ENCODE data around the gene SERPINB4.
A peak's percentile ranks its signal among the peaks of the same experiment; 100 is the strongest.

The SERPINB4 gene

DNA sequence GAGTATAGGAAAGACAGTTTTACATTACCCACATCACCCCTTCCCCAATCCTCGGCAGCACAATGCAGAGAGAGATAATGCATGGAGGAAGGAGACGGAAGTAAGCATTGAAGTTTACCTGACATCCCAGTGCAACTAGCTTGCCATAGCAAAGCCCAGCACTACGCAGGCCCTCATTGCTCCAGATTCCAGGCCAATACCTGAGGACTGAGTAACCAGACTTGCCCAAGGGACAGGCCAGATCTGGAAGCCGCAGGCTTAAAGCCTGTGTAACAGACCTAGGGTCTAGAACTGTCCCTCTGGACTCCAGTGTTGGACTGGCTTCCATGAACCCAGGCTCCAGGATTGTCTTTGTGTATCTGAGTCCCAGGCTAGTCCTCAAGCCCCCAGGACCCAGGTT, 17.6 kb downstream of the SERPINB4 start:
- no peak for DNase-seq

DNA sequence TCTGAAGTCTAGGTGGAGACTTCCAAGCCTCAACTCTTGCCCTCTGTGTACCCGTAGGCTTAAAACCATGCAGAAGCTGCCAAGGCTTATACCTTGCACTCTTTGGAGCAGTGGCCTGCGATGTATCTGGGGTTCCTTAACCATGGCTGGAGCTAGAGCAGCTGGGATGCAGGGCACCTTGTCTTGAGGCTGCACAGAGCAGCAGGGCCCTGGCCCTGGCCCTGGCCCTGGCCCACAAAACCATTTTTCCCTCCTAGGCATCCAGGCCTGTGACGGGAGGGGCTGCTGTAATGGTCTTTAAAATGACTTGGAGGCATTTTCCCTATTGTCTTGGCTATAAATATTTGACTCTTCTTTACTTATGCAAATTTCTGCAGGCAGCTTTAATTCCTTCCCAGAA, 19.2 kb downstream of the SERPINB4 start:
- DNase-seq, result no peak

DNA sequence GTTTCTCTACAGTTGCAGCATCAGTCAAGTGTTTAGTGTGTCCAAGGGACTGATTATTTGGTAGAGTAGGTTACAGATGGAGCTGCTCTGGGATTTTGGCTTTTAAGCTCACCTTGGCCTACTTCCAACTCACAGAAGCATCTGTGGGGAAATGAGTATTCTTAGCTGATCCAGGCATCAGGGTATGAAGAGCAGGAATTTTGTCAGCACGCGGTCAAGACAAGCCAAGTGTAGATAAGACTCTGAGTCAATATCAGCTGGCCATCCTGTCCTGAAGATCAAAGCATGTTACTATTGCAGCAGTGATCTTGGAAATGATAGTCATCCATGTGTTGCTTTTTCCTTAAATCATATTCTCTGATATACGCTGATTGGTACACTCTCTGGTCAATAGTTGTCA, 24.4 kb downstream of the SERPINB4 start:
- no peak for DNase-seq

DNA sequence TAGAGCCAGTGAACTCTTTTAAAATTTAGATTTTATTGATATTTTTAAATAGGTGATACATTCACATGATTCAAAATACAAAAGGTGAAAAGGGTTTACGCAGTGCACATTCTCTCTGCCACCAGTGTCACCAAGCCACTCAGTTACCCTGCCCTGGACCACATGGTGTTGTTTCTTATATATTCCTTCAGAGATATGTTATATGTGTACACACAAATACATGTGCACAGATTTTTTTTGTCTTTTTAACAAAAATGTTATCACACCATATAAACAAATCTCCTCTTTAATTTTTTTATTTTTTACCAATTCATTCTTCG, 26.2 kb downstream of the SERPINB4 start:
- DNase-seq, result no peak

DNA sequence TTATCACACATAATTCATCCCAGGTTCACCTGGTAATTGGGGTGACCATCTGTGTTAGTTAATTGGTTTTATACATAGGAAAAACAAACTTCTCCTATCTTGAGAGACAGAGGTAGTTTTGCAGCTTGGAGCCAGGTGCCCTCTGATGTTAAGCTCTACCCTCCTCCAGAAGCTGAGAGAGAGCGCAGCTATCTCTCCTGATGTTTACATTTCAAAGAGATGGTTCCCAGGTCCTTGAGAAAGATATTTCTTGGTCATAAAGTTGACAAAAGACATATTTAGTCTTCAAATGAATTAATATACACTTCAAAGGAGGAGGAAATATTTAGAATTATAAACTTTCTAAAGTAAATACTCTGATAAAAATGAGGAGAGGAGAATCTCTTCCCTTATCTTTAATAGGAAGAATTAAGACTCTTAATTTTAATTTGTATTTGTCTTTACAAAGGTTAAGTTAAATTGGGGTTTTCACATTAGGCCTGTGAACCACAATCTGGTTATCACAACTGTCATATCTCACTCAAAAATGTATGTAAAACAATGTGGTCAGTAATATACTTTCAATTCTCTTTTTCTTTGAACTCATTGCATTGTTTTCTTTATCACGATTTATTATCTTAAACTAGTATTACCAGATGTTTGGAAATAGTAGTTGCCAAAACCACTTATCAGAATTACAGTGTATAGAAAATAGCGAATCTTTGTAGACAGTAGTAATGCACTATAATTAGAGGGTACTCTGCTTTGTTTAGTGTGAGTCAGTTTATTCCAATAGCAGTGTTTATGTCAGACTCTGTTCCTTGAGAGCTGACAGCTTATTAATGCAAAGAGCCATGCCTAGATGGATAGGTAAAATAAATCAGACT, 26.8 kb downstream of the SERPINB4 start:
- DNase-seq, result no peak

DNA sequence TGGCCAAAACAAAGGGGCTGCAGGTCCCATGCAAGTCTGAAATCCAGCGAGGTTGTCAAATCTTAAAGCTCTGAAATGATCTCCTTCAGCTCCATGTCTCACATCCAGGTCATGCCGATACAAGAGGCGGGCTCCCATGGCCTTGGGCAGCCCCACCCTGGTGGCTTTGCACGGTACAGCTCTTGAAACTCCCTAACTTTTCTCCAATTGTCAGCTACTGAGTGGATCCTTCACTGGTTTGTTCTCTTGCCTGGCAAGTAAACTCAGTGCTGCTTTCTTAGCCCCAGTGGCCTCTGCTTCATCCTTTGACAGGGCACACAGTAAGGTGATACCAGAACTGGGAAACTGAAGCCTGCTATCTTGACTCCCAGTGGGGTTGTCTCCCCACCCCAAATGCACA, 30.6 kb downstream of the SERPINB4 start:
- no peak for DNase-seq

DNA sequence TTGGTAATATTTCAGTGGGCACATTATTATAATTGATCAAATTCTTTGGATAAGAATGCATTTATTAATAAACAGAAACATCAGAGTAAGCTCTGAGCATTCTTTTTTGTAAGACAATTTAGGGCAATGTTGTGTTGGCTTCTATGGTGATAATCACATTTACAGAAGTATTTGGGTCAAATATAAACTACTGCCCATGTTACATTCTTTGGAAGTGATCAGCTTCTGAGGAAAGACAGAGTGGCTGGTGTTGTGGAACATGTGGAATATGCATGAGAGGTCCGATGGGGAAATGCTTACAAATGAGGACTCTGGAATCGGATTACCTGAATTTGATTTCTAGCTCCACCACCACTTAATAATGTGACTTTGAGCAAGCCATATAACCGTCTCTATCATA, 37.5 kb downstream of the SERPINB4 start:
- DNase-seq, result no peak

DNA sequence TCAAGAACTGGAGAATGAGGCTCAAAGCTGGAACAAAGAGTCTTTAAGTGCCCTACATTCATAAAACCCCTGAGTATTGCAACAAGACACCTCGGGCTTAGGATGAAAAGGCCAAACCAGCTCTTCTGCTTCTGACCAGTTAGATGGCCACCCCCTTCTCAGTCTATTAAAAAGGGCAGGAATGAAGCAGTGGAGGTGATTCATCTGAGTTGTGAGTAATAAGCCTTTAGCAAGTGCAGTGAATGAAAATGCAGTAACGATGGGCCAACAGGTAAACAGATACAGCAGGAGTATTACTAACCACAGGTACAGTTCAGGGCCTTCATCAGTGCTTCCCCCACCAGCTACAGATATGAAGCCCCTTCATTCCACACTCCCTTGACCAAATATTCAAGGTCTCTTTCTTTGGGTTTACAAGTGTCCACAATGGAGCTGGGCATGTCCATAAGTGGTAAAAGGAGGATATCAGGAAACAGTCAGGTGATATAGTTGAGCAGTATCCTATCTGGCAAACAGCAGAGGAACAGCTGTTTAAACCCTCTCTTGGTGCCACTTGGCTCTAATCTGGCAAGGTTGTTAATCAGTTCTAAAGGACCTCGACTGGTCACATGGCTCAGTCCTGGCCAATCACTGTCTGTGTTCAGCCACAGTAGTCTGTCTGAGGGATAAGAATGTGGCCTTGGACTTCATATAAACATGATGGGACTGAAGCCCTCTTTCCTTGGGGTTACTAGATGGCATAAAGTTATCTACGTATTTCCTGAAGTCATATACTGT, 39.1 kb downstream of the SERPINB4 start:
- DNase-seq, result no peak

DNA sequence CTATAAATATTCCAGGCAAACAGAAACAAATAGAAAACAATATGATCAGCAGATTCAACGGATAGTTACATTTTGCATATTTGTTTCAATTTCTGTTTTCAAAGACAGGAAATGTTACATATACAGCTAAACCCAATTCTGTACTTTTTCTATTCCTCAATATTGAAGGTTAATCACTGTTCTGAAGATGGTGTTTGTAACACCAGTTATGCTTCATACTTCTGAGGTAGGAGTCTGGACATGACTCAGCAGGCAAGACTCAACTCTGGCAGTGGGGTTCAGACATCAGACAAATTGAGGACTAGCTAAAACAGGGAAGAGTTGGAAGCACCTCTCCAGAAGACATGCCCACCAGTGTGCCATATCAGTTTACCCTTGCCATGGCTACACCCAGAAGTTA, 40.3 kb downstream of the SERPINB4 start:
- no peak for DNase-seq

DNA sequence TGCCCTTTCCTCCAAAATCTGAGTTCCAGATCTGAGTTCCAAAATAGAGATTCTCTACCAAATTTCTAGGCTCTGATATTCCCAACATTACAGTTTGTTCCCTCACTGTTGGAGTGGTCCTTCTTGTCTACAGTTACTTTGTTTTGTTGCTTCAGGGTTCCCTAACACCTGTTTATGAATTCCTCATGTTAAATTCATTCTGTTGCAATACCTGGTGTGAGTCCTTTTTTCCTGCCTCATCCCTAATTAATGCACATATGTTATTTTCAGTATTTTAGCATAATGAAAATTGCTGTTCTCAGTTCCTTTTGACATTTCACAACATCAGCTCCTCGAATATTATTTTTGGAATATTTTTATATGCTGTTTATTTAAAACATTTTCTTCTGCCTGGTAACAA, 40.7 kb downstream of the SERPINB4 start:
- no peak for DNase-seq

DNA sequence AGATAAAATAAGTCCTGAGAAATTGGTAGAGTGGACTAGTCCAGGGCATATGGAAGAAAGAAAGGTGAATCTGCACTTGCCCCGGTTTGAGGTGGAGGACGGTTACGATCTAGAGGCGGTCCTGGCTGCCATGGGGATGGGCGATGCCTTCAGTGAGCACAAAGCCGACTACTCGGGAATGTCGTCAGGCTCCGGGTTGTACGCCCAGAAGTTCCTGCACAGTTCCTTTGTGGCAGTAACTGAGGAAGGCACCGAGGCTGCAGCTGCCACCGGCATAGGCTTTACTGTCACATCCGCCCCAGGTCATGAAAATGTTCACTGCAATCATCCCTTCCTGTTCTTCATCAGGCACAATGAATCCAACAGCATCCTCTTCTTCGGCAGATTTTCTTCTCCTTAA, 47.1 kb downstream of the SERPINB4 start:
- DNase-seq, result no peak

DNA sequence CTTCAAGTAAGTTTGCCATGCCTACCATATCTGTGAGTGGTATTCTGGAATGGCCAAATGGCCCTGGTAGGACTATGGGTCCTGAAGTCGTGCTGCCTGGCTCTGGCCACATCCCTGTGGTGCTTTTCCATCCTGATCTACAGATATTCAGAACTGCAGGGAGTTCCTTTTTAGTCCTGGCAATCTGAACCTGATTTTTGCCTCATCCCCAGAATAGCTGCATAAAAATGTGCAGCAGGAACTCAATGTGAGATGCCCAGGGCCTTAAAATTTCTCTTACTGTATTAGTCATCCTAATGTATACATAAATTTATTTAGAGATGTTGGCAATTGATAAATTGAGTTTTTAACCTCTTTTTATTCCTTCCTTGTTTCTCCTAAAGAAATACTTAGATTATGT, 51.6 kb downstream of the SERPINB4 start:
- DNase-seq, result no peak

DNA sequence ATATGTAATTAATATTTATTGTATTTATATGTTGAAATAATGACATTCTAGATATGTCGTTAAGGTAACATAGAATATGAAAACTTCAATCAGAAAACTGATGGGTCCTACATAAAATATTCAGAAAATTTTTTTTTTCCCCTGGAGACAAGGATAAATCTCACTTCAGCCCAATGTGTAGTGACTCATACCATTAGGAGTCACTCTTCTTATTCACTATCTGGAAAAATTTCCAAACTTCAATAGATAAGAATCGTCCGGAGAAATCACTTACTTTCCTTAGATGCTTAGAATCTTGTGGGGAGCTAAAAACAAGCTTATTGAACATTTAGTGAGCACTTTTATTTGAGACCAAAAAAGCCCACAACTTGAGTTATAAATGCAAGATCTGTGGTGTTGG, 52.3 kb downstream of the SERPINB4 start:
- no peak for DNase-seq

DNA sequence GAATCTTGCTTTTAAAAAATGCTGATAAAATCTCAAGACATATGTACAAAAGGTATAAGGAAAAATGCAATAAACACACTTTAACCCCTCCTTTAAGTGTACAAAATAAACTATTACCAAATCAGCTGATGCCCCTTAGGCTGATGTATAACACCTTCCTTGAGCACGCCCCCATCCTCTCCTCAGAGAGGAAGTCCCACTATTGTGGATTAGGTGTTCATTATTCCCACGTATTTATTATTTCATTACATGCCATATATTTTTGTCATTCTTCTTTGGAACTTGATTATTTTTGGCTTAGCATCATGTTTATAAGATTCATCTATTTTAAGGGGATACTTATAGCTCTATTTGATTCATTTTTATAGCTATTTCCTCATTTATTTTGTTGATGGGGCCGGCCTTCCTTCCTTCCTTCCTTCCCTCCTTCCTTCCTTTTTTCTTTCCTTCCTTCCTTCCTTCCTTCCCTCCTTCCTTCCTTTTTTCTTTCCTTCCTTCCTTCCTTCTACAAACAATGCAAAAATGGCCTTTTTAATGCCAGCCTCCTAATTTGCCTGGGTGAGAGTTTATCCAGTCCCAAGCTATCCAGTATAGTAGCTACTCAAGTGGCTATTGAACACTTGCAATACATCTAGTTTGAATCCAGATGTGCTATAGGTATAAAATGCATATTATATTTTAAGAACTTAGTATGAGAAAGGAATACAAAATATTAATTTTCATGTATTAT, 52.9 kb downstream of the SERPINB4 start:
- DNase-seq, result no peak

DNA sequence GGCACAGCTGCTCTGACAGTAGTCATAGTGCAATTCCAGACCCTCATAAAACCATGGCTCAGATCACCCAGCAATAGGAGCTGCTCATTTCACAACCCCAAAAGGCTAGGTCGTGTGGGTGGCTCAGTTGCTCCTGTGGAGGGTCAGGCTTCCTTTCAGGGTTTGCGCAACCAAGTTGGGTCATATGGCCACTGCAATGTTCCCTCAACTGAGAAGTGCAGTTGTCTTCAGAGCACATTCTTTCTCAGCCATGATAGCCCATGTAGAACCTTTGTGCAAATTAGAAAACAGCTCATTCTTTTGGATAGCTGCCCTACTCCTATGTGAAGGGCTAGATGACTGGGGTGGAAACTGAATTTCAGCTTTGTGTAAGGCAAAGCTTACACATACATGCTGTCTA, 53.7 kb downstream of the SERPINB4 start:
- DNase-seq, result peak; percentile 63

DNA sequence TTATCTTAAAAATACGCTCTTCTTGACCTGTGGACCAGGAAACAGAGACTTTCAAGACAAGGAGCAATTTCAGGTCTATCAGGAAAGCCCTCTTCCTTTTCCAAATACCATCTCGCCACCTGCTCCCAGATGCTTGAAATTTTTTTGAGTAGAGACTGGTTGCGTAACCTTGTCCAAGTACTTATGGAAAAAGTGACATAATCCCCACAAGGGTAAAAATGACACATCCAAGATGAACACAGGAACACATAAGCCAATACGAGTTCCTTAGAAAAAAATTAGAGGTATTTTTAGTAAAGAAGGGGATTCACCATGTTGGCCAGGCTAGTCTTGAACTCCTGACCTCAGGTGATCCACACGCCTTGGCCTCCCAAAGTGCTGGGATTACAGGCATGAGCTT, 55.1 kb downstream of the SERPINB4 start:
- no peak for DNase-seq

Data from SIG-M5 (cell line).